Left lung (tissue), 14 donors: Measurements from ENCODE around the gene MAPKAPK3. TPM values are rescaled to one million over a fixed set of nuclear protein-coding genes. Genes with fewer than 3 reads are reported as not detected.
A peak's percentile ranks its signal among the peaks of the same experiment; 100 is the strongest.

Source experiments
- ATAC-seq: fragments of 200-7000 bp; cut with Tn5 transposase; one replicate; pipeline ENCODE4 v1.9.1; 2020; ENCODE audit warnings: moderate library complexity
- DNase-seq, 4 donors: peaks; one replicate each; pipeline ENCODE4 v3.0.0-alpha.2; 2013 to 2020
- H3K27ac ChIP-seq, 2 donors: fragments of 200-600 bp; sonication (generic) in 1 of 2; one replicate each; pipeline versions ENCODE4 v1.5.0 to v1.8.0; 2020 to 2021
- H3K27me3 ChIP-seq, 2 donors: fragments of 200-600 bp; sonication (generic) in 1 of 2; one replicate each; pipeline versions ENCODE4 v1.5.0 to v1.8.0; 2020 to 2021
- H3K36me3 ChIP-seq, 2 donors: fragments of 200-600 bp; sonication (generic) in 1 of 2; one replicate each; pipeline versions ENCODE4 v1.5.0 to v1.8.0; 2020 to 2021
- H3K4me1 ChIP-seq, 2 donors: fragments of 200-600 bp; one replicate each; pipeline ENCODE4 v1.8.0; 2021
- H3K4me3 ChIP-seq, 2 donors: fragments of 200-600 bp; sonication (generic) in 1 of 2; one replicate each; pipeline versions ENCODE4 v1.5.0 to v1.8.0; 2020 to 2021; ENCODE audit warnings: mild to moderate bottlenecking in 1 of 2
- H3K9me3 ChIP-seq, 2 donors: fragments of 200-600 bp; sonication (generic) in 1 of 2; one replicate each; pipeline versions ENCODE4 v1.5.0 to v1.8.0; 2020 to 2021
- CTCF ChIP-seq, 2 donors: fragments of 200-600 bp; sonication (generic) in 1 of 2; IDR thresholded peaks; one replicate each; pipeline versions ENCODE4 v1.5.0 to v1.8.0; 2021; ENCODE audit warnings: antibody characterized with exemption in 2 of 2
- intact Hi-C, 2 donors: fragments of 100-400 bp; cut with DNase I; formaldehyde crosslinking; loops; one replicate each; pipeline versions ENCODE4 v1.11.2 to v1.14.2; 2022
- long read RNA-seq, 12 donors: library from polyadenylated mRNA in 2 of 12; unstranded in 2 of 12; transcript quantifications; one replicate each; pipeline ENCODE4 v2.0.0 and lab custom pipeline, GENCODE V29; 2019 to 2026
- polyA plus RNA-seq, 6 donors: library from polyadenylated mRNA; unstranded; fragments of 120-200 nt; gene quantifications; one replicate each; pipeline ENCODE4 v1.2.1, GENCODE V29; 2013; ENCODE audit not compliant: insufficient read length in 6 of 6
- total RNA-seq, 2 donors: library from RNA; stranded (reverse); fragmentation: NEBNext Ultra II Directional; extraction: Animal tissue kit (Norgen Biotek cat#: 25700); gene quantifications; one replicate each; pipeline ENCODE4 v1.2.1, GENCODE V29; 2021
- donor health status: DM: no; HTN: yes; CAD: no.
- donor health status: DM: no; HTN: no; CAD: no.

The MAPKAPK3 gene
- total RNA-seq (100 to 1,000 TPM in 1 of 2 donors, 10 to 100 TPM in 1; 98.6 to 118 TPM), polyA plus RNA-seq (10 to 100 TPM; 34.1 to 39.6 (median 35.9) TPM)
- long read RNA-seq, donor 1, transcript MAPKAPK3-201 (11 exons, 2,500 nt), result major isoform, 5 of 47 reads
- long read RNA-seq, donor 1, partial matches to known transcripts, result 39 of 47 reads
- long read RNA-seq, donor 1, other reads (novel, unspliced or antisense), result 0 of 47 reads
- long read RNA-seq, donor 2, partial matches to known transcripts, result 0 of 8 reads
- long read RNA-seq, donor 2, other reads (novel, unspliced or antisense), result 0 of 8 reads
- long read RNA-seq, donor 3, transcript MAPKAPK3-201 (11 exons, 2,500 nt), result major isoform, 6 of 13 reads
- long read RNA-seq, donor 3, transcript MAPKAPK3-208 (11 exons, 2,563 nt), result minor isoform, 5 of 13 reads
- long read RNA-seq, donor 3, partial matches to known transcripts, result 0 of 13 reads
- long read RNA-seq, donor 3, other reads (novel, unspliced or antisense), result 0 of 13 reads
- long read RNA-seq, donor 4, transcript MAPKAPK3-201 (11 exons, 2,500 nt), result major isoform, 27 of 57 reads
- long read RNA-seq, donor 4, transcript MAPKAPK3-208 (11 exons, 2,563 nt), result minor isoform, 9 of 57 reads
- long read RNA-seq, donor 4, partial matches to known transcripts, result 10 of 57 reads
- long read RNA-seq, donor 4, other reads (novel, unspliced or antisense), result 11 of 57 reads
- long read RNA-seq, donor 5, transcript MAPKAPK3-201 (11 exons, 2,500 nt), result major isoform, 7 of 10 reads
- long read RNA-seq, donor 5, partial matches to known transcripts, result 0 of 10 reads
- long read RNA-seq, donor 5, other reads (novel, unspliced or antisense), result 0 of 10 reads
- long read RNA-seq, donor 6, partial matches to known transcripts, result 0 of 5 reads
- long read RNA-seq, donor 6, other reads (novel, unspliced or antisense), result 0 of 5 reads
- long read RNA-seq, donor 7, partial matches to known transcripts, result 0 of 3 reads
- long read RNA-seq, donor 7, other reads (novel, unspliced or antisense), result 0 of 3 reads
- long read RNA-seq, donor 8, partial matches to known transcripts, result 0 of 7 reads
- long read RNA-seq, donor 8, other reads (novel, unspliced or antisense), result 0 of 7 reads
- long read RNA-seq, donor 9, result 0 reads
- long read RNA-seq, donor 10, transcript MAPKAPK3-201 (11 exons, 2,500 nt), result major isoform, 33 of 62 reads
- long read RNA-seq, donor 10, transcript MAPKAPK3-208 (11 exons, 2,563 nt), result minor isoform, 14 of 62 reads
- long read RNA-seq, donor 10, partial matches to known transcripts, result 6 of 62 reads
- long read RNA-seq, donor 10, other reads (novel, unspliced or antisense), result 8 of 62 reads
- long read RNA-seq, donor 11, partial matches to known transcripts, result 0 of 6 reads
- long read RNA-seq, donor 11, other reads (novel, unspliced or antisense), result 0 of 6 reads
- long read RNA-seq, donor 12, transcript MAPKAPK3-201 (11 exons, 2,500 nt), result major isoform, 7 of 13 reads
- long read RNA-seq, donor 12, partial matches to known transcripts, result 0 of 13 reads
- long read RNA-seq, donor 12, other reads (novel, unspliced or antisense), result 0 of 13 reads

DNA sequence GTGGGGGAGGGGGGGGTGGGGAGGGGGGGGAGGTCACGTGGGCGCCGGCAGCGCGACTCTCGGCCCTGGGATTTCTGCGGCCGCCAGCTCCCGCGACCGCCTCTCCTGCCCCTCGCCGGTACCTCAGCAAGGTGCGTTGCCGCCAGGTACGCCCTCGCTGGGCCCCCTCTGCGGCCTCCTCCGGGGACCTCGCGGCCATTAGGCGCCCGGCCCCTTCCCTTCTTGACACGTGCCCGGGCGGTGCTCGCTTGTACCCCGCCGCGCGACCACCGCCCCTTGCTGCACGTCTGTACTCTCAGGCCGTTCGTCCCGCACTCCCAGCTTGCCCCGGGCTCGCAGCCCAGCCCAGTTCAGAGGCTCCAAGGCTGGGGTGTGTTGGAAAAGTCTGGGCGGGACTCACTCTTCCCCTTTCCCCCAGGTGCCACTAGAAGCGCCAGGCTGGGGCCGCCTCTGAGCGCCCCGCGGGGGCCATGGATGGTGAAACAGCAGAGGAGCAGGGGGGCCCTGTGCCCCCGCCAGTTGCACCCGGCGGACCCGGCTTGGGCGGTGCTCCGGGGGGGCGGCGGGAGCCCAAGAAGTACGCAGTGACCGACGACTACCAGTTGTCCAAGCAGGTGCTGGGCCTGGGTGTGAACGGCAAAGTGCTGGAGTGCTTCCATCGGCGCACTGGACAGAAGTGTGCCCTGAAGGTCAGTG is at the start of gene MAPKAPK3:
Gene MAPKAPK3 (plus strand): TSS at position 56 of the 696 bp plus-strand sequence. CDS start 415 bp downstream, at position 471.
- ATAC-seq (peak; percentile 27), DNase-seq (peak in 2 of 4 donors; percentile 56 to 91)
- Histone ChIP-seq H3K36me3 (no peaks in the 10 kb centered on the region), H3K9me3 (no peaks in the 10 kb centered on the region), H3K4me3 (peak within 1 kb of the TSS; percentile 80 to 90), H3K4me1 (peaks cover 30 to 72% of the 10 kb centered on the region in 2 donors), H3K27ac (peak within 1 kb of the TSS; percentile 92 to 97), H3K27me3 (no peaks in the 10 kb centered on the region)
- no peak for TF ChIP-seq CTCF (IDR thresholded peaks at IDR 0.05)
- intact Hi-C loops, result no loop called here

- peak; percentile 78 for ATAC-seq
- Histone ChIP-seq H3K4me1 (peaks cover 11 to 49% of the 10 kb centered on the region in 2 donors), H3K4me3 (peak within 1 kb of the TSS; percentile 70 to 84), H3K27ac (peak within 1 kb of the TSS; percentile 62 to 87), H3K9me3 (no peaks in the 10 kb centered on the region), H3K36me3 (no peaks in the 10 kb centered on the region), H3K27me3 (no peaks in the 10 kb centered on the region)
- TF ChIP-seq CTCF (IDR thresholded peaks at IDR 0.05), result no peak
- peak; percentile 85 to 98 (median 93) for DNase-seq
- intact Hi-C loops, result no loop called here
Observed at GRCh38 chr3:50567386-50568167, 49.4 kb upstream of the MAPKAPK3 start, which contains the start of gene C3orf18. TSS of gene C3orf18 (minus strand) at chr3:50567747. CDS start at chr3:50565699, 2,048 bp downstream.

GRCh38 chr3:50568947-50569749 is 47.8 kb upstream of the MAPKAPK3 start, which contains the start of gene HEMK1:
TSS of gene HEMK1 (plus strand) at chr3:50569522. CDS start at chr3:50571105, 1,583 bp downstream.
- H3K9me3 ChIP-seq, result no peaks in the 10 kb centered on the region
- intact Hi-C loops, result no loop called here
- H3K27me3 ChIP-seq, result no peaks in the 10 kb centered on the region
- peak within 1 kb of the TSS; percentile 87 to 91 for H3K27ac ChIP-seq
- H3K4me3 ChIP-seq, result peak within 1 kb of the TSS; percentile 70 to 84
- DNase-seq (peak; percentile 97 to 99 (median 98)), ATAC-seq (peak; percentile 88)
- H3K36me3 ChIP-seq, result no peaks in the 10 kb centered on the region
- TF ChIP-seq CTCF (IDR thresholded peaks at IDR 0.05), result no peak
- peaks cover 11 to 65% of the 10 kb centered on the region in 2 donors for H3K4me1 ChIP-seq
